Right lobe of liver (tissue), 6 donors: ENCODE measurements around the gene TTC31. TPM values are rescaled to one million over a fixed set of nuclear protein-coding genes. Genes with fewer than 3 reads are reported as not detected.
A peak's percentile ranks its signal among the peaks of the same experiment; 100 is the strongest.

Experiments
- ATAC-seq, 4 donors: fragments of 200-7000 bp; cut with Tn5 transposase; one replicate each; pipeline ENCODE4 v1.9.1; 2020; ENCODE audit warnings: mild to moderate bottlenecking in 4 of 4, moderate library complexity in 4 of 4
- DNase-seq, 3 donors: peaks; one replicate each; pipeline ENCODE4 v3.0.0-alpha.2; 2020
- H3K27ac ChIP-seq, 3 donors: fragments of 200-600 bp; one replicate each; pipeline ENCODE4 v1.8.0; 2022
- H3K27me3 ChIP-seq, 2 donors: fragments of 200-600 bp; one replicate each; pipeline ENCODE4 v1.8.0; 2022
- H3K36me3 ChIP-seq, 4 donors: fragments of 200-600 bp; sonication (generic) in 1 of 4; one replicate each; pipeline versions ENCODE4 v1.5.1 to v1.8.0; 2017 to 2022; ENCODE audit warnings: control low read depth in 1 of 4
- H3K4me1 ChIP-seq, 4 donors: fragments of 200-600 bp; sonication (generic) in 1 of 4; one replicate each; pipeline versions ENCODE4 v1.5.1 to v1.8.0; 2017 to 2022; ENCODE audit warnings: control low read depth in 1 of 4
- H3K4me3 ChIP-seq, 3 donors: fragments of 200-600 bp; one replicate each; pipeline ENCODE4 v1.8.0; 2022
- H3K9me3 ChIP-seq, 4 donors: fragments of 200-600 bp; sonication (generic) in 1 of 4; one replicate each; pipeline versions ENCODE4 v1.5.1 to v1.8.0; 2017 to 2022; ENCODE audit warnings: control low read depth in 1 of 4
- CTCF ChIP-seq, 4 donors: fragments of 200-600 bp in 3 of 4; fragments of 450-650 bp in 1 of 4; IDR thresholded peaks; one replicate each; pipeline versions ENCODE4 v1.5.1 to v1.8.0; 2016 to 2022; ENCODE audit warnings: antibody characterized with exemption in 4 of 4, mild to moderate bottlenecking in 2 of 4
- POLR2A ChIP-seq: fragments of 450-650 bp; IDR thresholded peaks from one replicate; pipeline ENCODE4 v1.6.1; 2017; ENCODE audit warnings: antibody characterized with exemption, mild to moderate bottlenecking
- WGBS: methylation state at CpG from one replicate; pipeline ENCODE4 v1.1.6; 2018; ENCODE audit warnings: low coverage, low lambda C conversion rate; ENCODE audit not compliant: insufficient coverage; ENCODE audit errors: missing lambda C conversion rate; 5-methylcytosine and 5-hydroxymethylcytosine counted together
- intact Hi-C, 2 donors: fragments of 100-400 bp; cut with DNase I; formaldehyde crosslinking; loops; one replicate each; pipeline versions ENCODE4 v1.11.2 to v1.14.1; 2022
- total RNA-seq, 6 experiments: library from RNA; depleted of rRNA in 2 of 6; stranded (reverse); fragments of >200 nt in 2 of 6; fragmentation: NEBNext Ultra II Directional in 3 of 6; extraction: Animal tissue kit (Norgen Biotek cat#: 25700) in 3 of 6; gene quantifications; one replicate each; pipeline versions ENCODE4 v1.1.0 to v1.2.4, GENCODE V29; 2016 to 2023
- donor health status: DM: no; HTN: yes; CAD: no.
- donor health status: DM: no; HTN: no; CAD: no.
- donor health status: DM: no; HTN: no; CAD: no.
- donor health status: DM: no; HTN: yes; CAD: no.
- donor health status: DM: no; HTN: yes; CAD: no.

TTC31 gene
- total RNA-seq, 6 experiments from 2014 or later, result 14.5 to 31.5 (median 26.7) TPM

GRCh38 chr2:74439373-74439772 is 43.5 kb upstream of the TTC31 start:
- Histone ChIP-seq H3K27me3 (no peaks in the 10 kb centered on the region), H3K27ac (peak overlapping the region in 1 of 3 donors; percentile 72), H3K4me1 (peaks cover 0 to 47% (median 18%) of the 10 kb centered on the region in 4 donors), H3K4me3 (peak overlapping the region; percentile 67 to 79 (median 67)), H3K9me3 (no peaks in the 10 kb centered on the region), H3K36me3 (peaks cover 0 to 3% (median 0%) of the 10 kb centered on the region in 4 donors)
- ATAC-seq (no peak), DNase-seq (peak in 1 of 3 donors; percentile 41)
- no peak for TF ChIP-seq POLR2A
- TF ChIP-seq CTCF (IDR thresholded peaks at IDR 0.05), result no peak
- intact Hi-C loops, result no loop called here
- 20% methylated on average over 1 of the region's 3 CpGs for WGBS

- no peak for TF ChIP-seq POLR2A
- no peak for TF ChIP-seq CTCF (IDR thresholded peaks at IDR 0.05)
- Histone ChIP-seq H3K36me3 (peaks cover 0 to 3% (median 0%) of the 10 kb centered on the region in 4 donors), H3K4me1 (peaks cover 0 to 53% (median 20%) of the 10 kb centered on the region in 4 donors), H3K27me3 (no peaks in the 10 kb centered on the region), H3K27ac (peak overlapping the region; percentile 72 to 94 (median 91)), H3K4me3 (peak overlapping the region; percentile 67 to 79 (median 67)), H3K9me3 (no peaks in the 10 kb centered on the region)
- ATAC-seq (peak; percentile 3 to 13 (median 9)), DNase-seq (peak; percentile 60 to 71 (median 69))
- intact Hi-C loops, result no loop called here
- WGBS, result 17% methylated on average over 8 of the region's 14 CpGs
Measured at GRCh38 chr2:74439803-74440377, 43.0 kb upstream of the TTC31 start.

- intact Hi-C loops, result no loop called here
- H3K4me1 ChIP-seq, result peaks cover 0 to 59% (median 24%) of the 10 kb centered on the region in 4 donors
- DNase-seq (peak; percentile 88 to 92 (median 92)), ATAC-seq (peak; percentile 78 to 89 (median 80))
- peaks cover 0 to 3% (median 0%) of the 10 kb centered on the region in 4 donors for H3K36me3 ChIP-seq
- TF ChIP-seq POLR2A, result peak; percentile 45
- peak; percentile 10 to 55 (median 26) for TF ChIP-seq CTCF (IDR thresholded peaks at IDR 0.05)
- 5% methylated on average over 26 of the region's 45 CpGs for WGBS
- H3K9me3 ChIP-seq, result no peaks in the 10 kb centered on the region
- no peaks in the 10 kb centered on the region for H3K27me3 ChIP-seq
- H3K4me3 ChIP-seq, result peak overlapping the region; percentile 67 to 79 (median 67)
- peak overlapping the region; percentile 72 to 94 (median 91) for H3K27ac ChIP-seq
Measured at GRCh38 chr2:74440378-74441169, 42.3 kb upstream of the TTC31 start.

GRCh38 chr2:74441170-74441689 is 41.7 kb upstream of the TTC31 start:
- Histone ChIP-seq H3K36me3 (no peaks in the 10 kb centered on the region), H3K9me3 (no peaks in the 10 kb centered on the region), H3K27ac (peak overlapping the region; percentile 72 to 94 (median 91)), H3K4me3 (peak overlapping the region; percentile 67 to 79 (median 67)), H3K4me1 (peaks cover 0 to 64% (median 25%) of the 10 kb centered on the region in 4 donors), H3K27me3 (no peaks in the 10 kb centered on the region)
- peak in 3 of 4 donors; percentile 0 to 2 (median 1) for ATAC-seq
- 29% methylated on average over 12 of the region's 33 CpGs for WGBS
- intact Hi-C loops, result no loop called here
- no peak for DNase-seq
- no peak for TF ChIP-seq CTCF (IDR thresholded peaks at IDR 0.05)
- no peak for TF ChIP-seq POLR2A
